GOT3 (cell line): ENCODE results near the gene PLAC9.
"Not testable (repeated sequence)": the region's sequence is repeated elsewhere in the genome, so short reads cannot be mapped to it uniquely, and the experiment has no call there.

ENCODE experiments used
- DNase-seq: peaks from one replicate; lab custom pipeline; 2025; ENCODE audit warnings: mixed read lengths; lab: John Stamatoyannopoulos, UW

Gene PLAC9

GRCh38 chr10:80132299-80133139 lies at the start of gene PLAC9:
TSS of gene PLAC9 (plus strand) at chr10:80132730. CDS start at chr10:80132763, 33 bp downstream.
- DNase-seq, result no peak

- DNase-seq, result no peak
Measured at GRCh38 chr10:80090121-80090520, 42.4 kb upstream of the PLAC9 start.

GRCh38 chr10:80094231-80094630 lies 38.3 kb upstream of the PLAC9 start:
- DNase-seq, result no peak

- DNase-seq, result not testable (repeated sequence)
Measured at GRCh38 chr10:80098272-80098671, 34.3 kb upstream of the PLAC9 start.

GRCh38 chr10:80099295-80099694 lies 33.2 kb upstream of the PLAC9 start:
- not testable (repeated sequence) for DNase-seq

GRCh38 chr10:80100116-80100515 lies 32.4 kb upstream of the PLAC9 start:
- no peak for DNase-seq

GRCh38 chr10:80100861-80101695 lies 31.5 kb upstream of the PLAC9 start:
- no peak for DNase-seq

- no peak for DNase-seq
Measured at GRCh38 chr10:80104066-80104926, 28.2 kb upstream of the PLAC9 start.

GRCh38 chr10:80108576-80109239 lies 23.8 kb upstream of the PLAC9 start:
- DNase-seq, result no peak

GRCh38 chr10:80110986-80111385 lies 21.5 kb upstream of the PLAC9 start:
- no peak for DNase-seq

GRCh38 chr10:80118669-80119068 lies 13.9 kb upstream of the PLAC9 start:
- DNase-seq, result no peak

- no peak for DNase-seq
Measured at GRCh38 chr10:80122110-80122710, 10.3 kb upstream of the PLAC9 start.

- no peak for DNase-seq
Measured at GRCh38 chr10:80122746-80123145, 9.8 kb upstream of the PLAC9 start.

- no peak for DNase-seq
Measured at GRCh38 chr10:80126876-80127275, 5.7 kb upstream of the PLAC9 start.

- no peak for DNase-seq
Measured at GRCh38 chr10:80131499-80131901, 1.0 kb upstream of the PLAC9 start.

GRCh38 chr10:80133206-80133605 lies 676 bp downstream of the PLAC9 start:
- DNase-seq, result no peak

- not testable (repeated sequence) for DNase-seq
Measured at GRCh38 chr10:80133687-80134086, 1.2 kb downstream of the PLAC9 start.

- peak; percentile 66 for DNase-seq
Measured at GRCh38 chr10:80136134-80136571, 3.6 kb downstream of the PLAC9 start.

GRCh38 chr10:80137031-80137862 lies 4.7 kb downstream of the PLAC9 start:
- no peak for DNase-seq

GRCh38 chr10:80137920-80138319 lies 5.4 kb downstream of the PLAC9 start:
- DNase-seq, result no peak
